DOHH2 (cell line): Measurements from ENCODE around the gene RALGAPB.
"Not testable (repeated sequence)": the region's sequence is repeated elsewhere in the genome, so short reads cannot be mapped to it uniquely, and the experiment has no call there.

Experiments used
- H3F3A ChIP-seq: fragments of 200-600 bp; sonication (generic), shearing (Covaris generic); 2 replicates; pipeline ENCODE4 v1.6.0; 2016; ENCODE audit warnings: antibody characterized with exemption, mild to moderate bottlenecking; ENCODE audit not compliant: control insufficient read depth, insufficient read depth
- H3K27ac ChIP-seq: fragments of 200-600 bp; sonication (generic); 2 replicates; pipeline ENCODE4 v1.5.1; 2014; ENCODE audit warnings: low read depth, mild to moderate bottlenecking, low read length, moderate library complexity
- H3K27me3 ChIP-seq: fragments of 200-600 bp; sonication (generic); 2 replicates; pipeline ENCODE4 v1.6.1; 2014; ENCODE audit warnings: mild to moderate bottlenecking, low read length, mixed read lengths; ENCODE audit not compliant: control insufficient read depth
- H3K36me3 ChIP-seq: fragments of 200-600 bp; sonication (generic); 2 replicates; pipeline ENCODE4 v1.6.1; 2014; ENCODE audit warnings: mild to moderate bottlenecking, low read length, moderate library complexity, mixed read lengths; ENCODE audit not compliant: control insufficient read depth
- H3K4me1 ChIP-seq: fragments of 200-600 bp; sonication (generic); 2 replicates; pipeline ENCODE4 v1.6.1; 2014; ENCODE audit warnings: mild to moderate bottlenecking, low read length, mixed read lengths; ENCODE audit not compliant: control insufficient read depth
- H3K4me2 ChIP-seq: fragments of 200-600 bp; sonication (generic); 2 replicates; pipeline ENCODE4 v1.6.0; 2014; ENCODE audit warnings: mild to moderate bottlenecking, low read length, moderate library complexity
- H3K4me3 ChIP-seq: fragments of 200-600 bp; sonication (generic); 2 replicates; pipeline ENCODE4 v1.5.1; 2014; ENCODE audit warnings: mild to moderate bottlenecking, low read length, mixed read lengths
- H3K79me2 ChIP-seq: fragments of 200-600 bp; sonication (generic); 2 replicates; pipeline ENCODE4 v1.6.1; 2014; ENCODE audit warnings: mild to moderate bottlenecking, low read length, mixed read lengths; ENCODE audit not compliant: control insufficient read depth
- H3K9me2 ChIP-seq: fragments of 200-600 bp; sonication (generic); replicated peaks from 2 replicates; pipeline ENCODE4 v1.6.1; 2014; ENCODE audit warnings: mild to moderate bottlenecking, low read length, mixed read lengths; ENCODE audit not compliant: control insufficient read depth
- H3K9me3 ChIP-seq: fragments of 200-600 bp; sonication (generic); 2 replicates; pipeline ENCODE4 v1.6.1; 2014; ENCODE audit warnings: antibody characterized with exemption, low read length, mixed read lengths; ENCODE audit not compliant: control insufficient read depth, insufficient read depth
- H4K20me1 ChIP-seq: fragments of 200-600 bp; sonication (generic); 2 replicates; pipeline ENCODE4 v1.6.0; 2014; ENCODE audit warnings: low read depth, mild to moderate bottlenecking, antibody characterized with exemption, low read length, moderate library complexity; ENCODE audit not compliant: control insufficient read depth, insufficient read depth
- CTCF ChIP-seq: fragments of 200-600 bp; sonication (generic); IDR thresholded peaks from one replicate; pipeline ENCODE4 v1.5.1; 2014; ENCODE audit warnings: antibody characterized with exemption, mild to moderate bottlenecking, low read depth, low read length; ENCODE audit not compliant: poor library complexity, severe bottlenecking
- EZH2phosphoT487 ChIP-seq: fragments of 200-600 bp; sonication (generic); IDR thresholded peaks from 2 replicates; pipeline ENCODE4 v1.6.1; 2017; ENCODE audit warnings: borderline replicate concordance, mild to moderate bottlenecking, antibody characterized with exemption, low read length, moderate library complexity, mixed read lengths

Gene RALGAPB

GRCh38 chr20:38429301-38429700 lies 43.3 kb upstream of the RALGAPB start:
- no peaks in the 10 kb centered on the region for H3K9me3 ChIP-seq
- no peak overlapping the region for H3K4me3 ChIP-seq
- H3K4me2 ChIP-seq: no peak overlapping the region
- no peaks in the 10 kb centered on the region; the same call in 1 of the 2 replicates for H3K27me3 ChIP-seq
- peaks cover 95% of the 10 kb centered on the region for H3K36me3 ChIP-seq
- no peak for TF ChIP-seq CTCF
- TF ChIP-seq EZH2phosphoT487: no peak
- peaks cover 3% of the 10 kb centered on the region; the same call in 1 of the 2 replicates for H3F3A ChIP-seq
- H3K9me2 ChIP-seq: no peaks in the 10 kb centered on the region
- peaks cover 96% of the 10 kb centered on the region for H3K79me2 ChIP-seq
- H4K20me1 ChIP-seq: peaks cover 51% of the 10 kb centered on the region
- no peak overlapping the region for H3K27ac ChIP-seq
- H3K4me1 ChIP-seq: peaks cover 29% of the 10 kb centered on the region

GRCh38 chr20:38430679-38431325 lies 41.8 kb upstream of the RALGAPB start:
- no peak overlapping the region for H3K27ac ChIP-seq
- H3K4me1 ChIP-seq: peaks cover 33% of the 10 kb centered on the region
- H3K9me3 ChIP-seq: no peaks in the 10 kb centered on the region
- H3K27me3 ChIP-seq: no peaks in the 10 kb centered on the region; the same call in 1 of the 2 replicates
- peaks cover 46% of the 10 kb centered on the region for H4K20me1 ChIP-seq
- H3K9me2 ChIP-seq: no peaks in the 10 kb centered on the region
- TF ChIP-seq EZH2phosphoT487 (no peak), CTCF (no peak)
- H3K4me3 ChIP-seq: no peak overlapping the region
- 0 out of 2 replicates have a peak overlapping the region, but pooled peaks have one; percentile 67 for H3K4me2 ChIP-seq
- H3F3A ChIP-seq: peaks cover 3% of the 10 kb centered on the region; the same call in 1 of the 2 replicates
- peaks cover 88% of the 10 kb centered on the region for H3K36me3 ChIP-seq
- peaks cover 90% of the 10 kb centered on the region for H3K79me2 ChIP-seq

GRCh38 chr20:38432292-38432691 lies 40.4 kb upstream of the RALGAPB start:
- H3K4me1 ChIP-seq: peaks cover 33% of the 10 kb centered on the region
- H3K79me2 ChIP-seq: peaks cover 76% of the 10 kb centered on the region
- H3F3A ChIP-seq: peaks cover 2% of the 10 kb centered on the region; the same call in 1 of the 2 replicates
- H3K9me3 ChIP-seq: no peaks in the 10 kb centered on the region
- H3K4me3 ChIP-seq: peak overlapping the region; percentile 88
- no peak overlapping the region for H3K27ac ChIP-seq
- peaks cover 41% of the 10 kb centered on the region for H4K20me1 ChIP-seq
- no peaks in the 10 kb centered on the region; the same call in 1 of the 2 replicates for H3K27me3 ChIP-seq
- no peak for TF ChIP-seq CTCF
- TF ChIP-seq EZH2phosphoT487: no peak
- H3K9me2 ChIP-seq: no peaks in the 10 kb centered on the region
- H3K36me3 ChIP-seq: peaks cover 73% of the 10 kb centered on the region
- peak overlapping the region; percentile 67 for H3K4me2 ChIP-seq

- Histone ChIP-seq H3K4me2 (peak overlapping the region; percentile 67), H3K36me3 (peaks cover 68% of the 10 kb centered on the region), H3K79me2 (peaks cover 70% of the 10 kb centered on the region), H3K4me1 (peaks cover 33% of the 10 kb centered on the region), H3K4me3 (peak overlapping the region; percentile 88), H4K20me1 (peaks cover 39% of the 10 kb centered on the region)
- H3K27me3 ChIP-seq, H3K9me3 ChIP-seq, H3K27ac ChIP-seq, H3F3A ChIP-seq, H3K9me2 ChIP-seq: not testable (repeated sequence)
Measured at GRCh38 chr20:38432870-38433269, 39.8 kb upstream of the RALGAPB start.
